Hematopoietic multipotent progenitor cell treated with erythropoietin and hydrocortisone succinate and interleukin-3 and kit ligand, for 15 days (in vitro differentiated cells): ENCODE data around the gene RPL32.
"Not testable (repeated sequence)": the region's sequence is repeated elsewhere in the genome, so short reads cannot be mapped to it uniquely, and the experiment has no call there.

Experiments used
- DNase-seq: peaks from one replicate; pipeline ENCODE4 v3.0.0-alpha.2; 2015; ENCODE audit warnings: low spot score

RPL32 gene

DNA sequence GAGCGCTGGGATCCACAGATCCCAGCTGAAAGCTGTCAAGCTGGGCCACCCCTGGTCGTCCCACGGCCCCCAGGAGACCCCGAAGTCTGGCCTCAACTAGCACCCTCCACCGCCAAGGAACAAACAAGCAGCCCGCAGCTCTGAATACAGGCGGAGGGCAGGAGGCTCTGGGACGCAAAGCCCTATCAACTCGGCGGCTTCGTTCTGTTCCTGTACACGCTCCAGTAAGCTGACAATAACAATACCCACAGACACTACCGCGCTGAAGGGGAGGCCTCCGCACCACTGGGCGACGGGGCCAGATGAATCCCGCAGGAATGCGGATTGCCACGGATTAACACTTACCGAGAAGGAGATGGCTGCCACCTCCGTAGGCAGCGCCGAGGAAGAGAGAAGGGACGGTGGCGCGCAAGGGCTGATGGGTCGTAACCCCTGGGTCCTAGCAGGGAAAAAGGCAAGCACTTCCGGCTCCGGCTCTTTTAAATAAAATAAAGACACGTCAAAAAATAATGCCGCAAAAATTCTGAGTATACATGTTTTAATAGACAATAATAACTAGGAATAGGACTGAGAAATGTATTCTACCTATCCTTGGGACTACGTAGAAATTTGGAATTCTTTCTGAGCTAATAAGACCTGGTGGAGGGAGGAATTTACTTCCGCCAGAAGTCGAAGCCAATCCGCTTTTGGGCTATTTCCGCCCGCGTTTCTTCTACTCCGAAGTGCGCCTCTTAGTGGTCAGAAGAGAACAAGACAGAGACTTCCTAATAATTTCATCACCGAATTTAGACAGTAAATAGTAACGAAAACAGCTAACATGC lies at the start of gene RPL32:
RPL32 (minus strand) TSS at position 417 of the 821 bp plus-strand sequence. CDS start 1,328 bp downstream, outside the sequence.
- peak; percentile 97 for DNase-seq

DNA sequence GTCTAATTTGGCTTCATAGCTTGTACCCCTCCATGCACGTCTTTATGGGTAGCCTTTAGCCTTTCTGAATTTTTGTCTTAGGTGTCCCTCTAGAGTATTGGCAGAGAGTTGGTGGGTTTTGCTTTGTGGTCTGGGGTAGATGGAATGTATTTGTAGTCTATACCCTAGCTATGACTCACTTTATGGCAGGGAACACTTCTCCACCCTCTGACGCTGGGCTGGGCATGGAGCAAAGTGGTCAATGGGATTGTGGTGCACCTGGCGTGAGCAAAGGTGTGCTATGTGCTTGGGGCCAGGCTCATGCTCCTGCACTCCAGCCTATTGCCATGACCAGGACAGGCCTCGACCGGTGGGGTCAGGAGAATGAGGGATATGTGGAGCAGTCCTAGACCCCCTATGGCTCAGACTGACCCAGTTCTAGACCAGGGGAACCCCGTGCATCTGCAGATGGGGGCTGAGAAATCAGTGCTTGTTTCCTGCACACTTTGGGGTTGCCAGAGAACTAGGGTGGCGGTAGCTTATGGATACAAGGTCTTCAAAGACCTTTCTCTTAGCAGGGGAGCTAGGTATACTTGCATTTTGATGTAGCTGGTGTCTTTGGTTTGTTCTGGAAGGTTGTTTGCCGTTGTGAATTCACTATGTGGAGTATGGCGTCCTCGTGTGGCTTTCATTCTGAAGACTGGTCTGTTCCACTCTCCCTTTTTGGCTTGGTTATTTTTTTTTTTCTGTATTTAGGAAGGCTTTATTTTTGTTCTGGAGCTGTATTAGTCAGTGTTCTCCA lies 49.4 kb upstream of the RPL32 start:
- DNase-seq = no peak

GRCh38 chr3:12886736-12887135 lies 45.4 kb upstream of the RPL32 start:
- no peak for DNase-seq

DNA sequence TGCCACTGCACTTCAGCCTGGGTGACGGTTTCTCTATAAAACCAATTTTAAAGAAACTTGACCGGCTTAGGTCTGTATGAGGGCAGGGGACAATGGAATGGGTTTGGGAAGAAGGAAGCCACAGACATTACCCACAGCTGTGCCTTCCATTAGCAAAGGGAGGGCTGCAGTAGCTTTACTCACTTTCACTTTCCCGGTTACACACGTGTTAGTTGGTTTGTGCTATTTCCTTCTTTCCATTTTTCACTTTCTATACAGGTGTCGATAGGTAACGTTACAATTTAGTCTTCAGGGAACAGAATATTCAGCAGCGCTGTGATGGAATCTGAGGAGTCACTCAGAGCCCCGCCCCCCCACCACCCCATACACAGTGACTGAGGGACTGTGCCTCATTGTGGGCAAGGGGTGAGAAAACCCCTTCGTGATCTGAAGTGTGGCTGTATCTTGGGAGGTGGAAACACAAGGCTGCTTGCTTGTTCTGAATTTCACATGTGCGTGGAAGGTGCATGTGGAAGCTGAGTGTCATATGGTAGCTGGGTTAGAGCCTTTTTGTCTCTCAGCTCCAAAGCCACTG lies 44.8 kb upstream of the RPL32 start:
- no peak for DNase-seq

GRCh38 chr3:12885583-12885930 lies 44.2 kb upstream of the RPL32 start:
- DNase-seq = no peak

- no peak for DNase-seq
Measured at GRCh38 chr3:12884790-12885582, 43.6 kb upstream of the RPL32 start.

- no peak for DNase-seq
Measured at GRCh38 chr3:12884186-12884680, 42.9 kb upstream of the RPL32 start.

GRCh38 chr3:12882336-12883310 lies 41.3 kb upstream of the RPL32 start:
- no peak for DNase-seq

DNA sequence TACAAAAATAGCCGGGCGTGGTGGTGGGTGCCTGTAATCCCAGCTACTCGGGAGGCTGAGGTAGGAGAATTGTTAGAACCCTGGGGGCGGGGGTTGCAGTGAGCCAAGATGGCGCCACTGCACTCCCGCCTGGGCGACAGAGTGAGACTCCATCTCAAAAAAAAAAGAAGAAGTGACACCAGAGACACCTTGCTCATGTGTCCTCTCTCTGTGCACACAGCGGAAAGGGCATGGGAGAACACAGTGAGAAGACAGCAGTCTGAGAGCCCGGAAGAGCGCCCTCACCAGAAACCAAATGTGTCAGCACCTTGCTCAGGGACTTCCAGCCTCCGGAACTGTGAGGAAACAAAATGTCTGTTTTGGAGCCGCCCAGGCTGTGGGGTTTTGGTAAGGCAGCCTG lies 40.5 kb upstream of the RPL32 start:
- not testable (repeated sequence) for DNase-seq

DNA sequence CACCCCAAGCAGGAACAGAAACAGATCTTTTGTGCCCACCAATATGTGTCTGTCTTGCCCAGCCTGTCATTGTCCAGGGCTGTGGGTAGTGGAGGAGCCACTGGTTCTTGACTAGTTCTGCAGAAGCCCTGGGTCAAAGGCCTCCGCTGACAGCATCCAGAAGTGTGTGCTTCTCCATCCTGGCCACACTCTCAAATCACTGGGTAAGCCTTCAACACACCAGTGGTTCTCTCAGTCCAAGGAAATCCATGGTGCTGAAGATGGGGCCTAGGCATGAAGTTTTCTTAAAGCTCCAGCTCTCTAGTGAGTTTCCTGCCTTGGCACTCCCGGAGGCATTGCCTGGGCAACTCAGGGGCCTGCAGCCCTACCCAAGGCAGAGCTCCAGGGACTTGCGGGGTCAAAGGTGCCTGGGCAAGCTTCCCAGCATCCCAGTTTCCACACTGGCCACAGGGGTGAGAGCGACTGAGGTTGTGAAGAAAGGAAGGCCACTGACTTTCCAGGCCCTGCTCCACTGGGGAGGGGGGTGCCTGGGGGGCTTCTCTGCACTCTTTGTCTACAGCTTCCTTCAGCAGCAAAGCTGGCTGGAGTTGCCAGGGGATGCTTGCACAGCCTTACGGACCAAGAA lies 37.9 kb upstream of the RPL32 start:
- no peak for DNase-seq

- not testable (repeated sequence) for DNase-seq
Measured at GRCh38 chr3:12878758-12879157, 37.4 kb upstream of the RPL32 start.

GRCh38 chr3:12878141-12878574 lies 36.8 kb upstream of the RPL32 start:
- no peak for DNase-seq

DNA sequence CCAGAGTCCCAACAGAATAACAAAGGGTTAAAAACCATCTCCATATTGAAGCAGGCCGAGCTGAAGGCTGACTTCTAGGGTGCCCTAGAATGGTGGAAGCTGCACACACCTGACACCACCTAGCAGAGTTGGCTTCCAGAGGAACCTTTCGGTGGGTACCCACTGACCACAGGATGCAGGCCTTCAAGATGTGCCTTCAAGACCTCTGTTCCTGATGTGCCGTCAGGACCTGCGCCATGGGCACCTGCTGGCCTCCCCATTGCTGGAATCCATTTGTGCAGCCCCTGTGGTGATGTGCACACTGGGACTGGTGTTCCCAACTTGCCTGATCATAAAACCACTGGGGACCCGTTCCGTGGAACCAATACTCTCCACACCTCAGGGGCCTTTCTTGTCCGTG lies 35.7 kb upstream of the RPL32 start:
- no peak for DNase-seq

DNA sequence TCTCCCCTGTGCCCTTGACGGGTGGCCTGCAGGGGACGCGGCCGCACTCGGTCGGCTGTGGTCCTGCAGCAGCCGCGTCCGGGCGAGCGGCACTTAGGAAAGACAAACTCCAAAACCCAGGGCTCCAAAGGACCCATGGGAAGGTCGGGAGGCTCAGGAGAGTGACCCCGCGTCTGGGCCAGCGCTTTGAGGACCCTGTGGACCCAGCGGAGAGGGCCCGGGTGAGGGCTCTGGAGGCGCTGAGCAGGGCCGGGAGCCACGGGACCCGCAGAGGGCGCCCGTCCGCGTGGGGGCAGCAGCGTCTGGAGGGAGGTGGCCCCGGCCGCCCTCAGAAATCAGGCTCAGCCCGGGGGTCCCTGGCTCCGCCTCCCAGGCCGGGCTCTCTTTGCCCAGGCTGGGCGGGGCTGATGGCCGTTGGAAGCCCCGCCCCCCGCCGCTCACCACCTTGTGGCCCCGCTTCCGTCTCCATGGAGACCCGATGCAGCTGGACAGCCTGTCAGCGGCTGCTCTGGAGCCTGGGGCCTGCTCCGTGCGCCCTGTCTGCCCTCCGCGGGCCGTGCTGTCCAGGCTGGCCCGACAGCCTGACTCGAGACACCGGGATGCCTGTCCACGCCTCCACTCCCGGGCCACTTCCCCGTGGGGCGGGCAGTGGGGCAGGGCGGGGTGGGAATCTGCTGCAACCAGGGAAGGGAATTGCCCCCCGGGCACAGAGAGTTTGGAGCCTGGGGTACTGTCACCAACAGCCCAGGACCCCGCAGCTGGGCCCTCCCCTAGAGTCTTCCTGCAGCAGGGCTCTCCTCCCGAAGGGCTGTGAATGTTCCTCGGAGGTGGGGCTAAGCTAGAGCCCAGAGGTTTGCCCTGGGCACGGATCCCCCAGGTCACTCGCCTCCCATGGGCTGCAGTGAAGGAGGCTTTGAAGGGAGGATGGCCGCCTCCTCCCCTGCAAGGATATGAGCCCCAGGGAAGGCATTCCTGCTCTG lies 34.8 kb upstream of the RPL32 start:
- DNase-seq = peak; percentile 31

GRCh38 chr3:12871404-12871983 lies 30.1 kb upstream of the RPL32 start:
- no peak for DNase-seq

- DNase-seq = no peak
Measured at GRCh38 chr3:12870942-12871341, 29.6 kb upstream of the RPL32 start.

DNA sequence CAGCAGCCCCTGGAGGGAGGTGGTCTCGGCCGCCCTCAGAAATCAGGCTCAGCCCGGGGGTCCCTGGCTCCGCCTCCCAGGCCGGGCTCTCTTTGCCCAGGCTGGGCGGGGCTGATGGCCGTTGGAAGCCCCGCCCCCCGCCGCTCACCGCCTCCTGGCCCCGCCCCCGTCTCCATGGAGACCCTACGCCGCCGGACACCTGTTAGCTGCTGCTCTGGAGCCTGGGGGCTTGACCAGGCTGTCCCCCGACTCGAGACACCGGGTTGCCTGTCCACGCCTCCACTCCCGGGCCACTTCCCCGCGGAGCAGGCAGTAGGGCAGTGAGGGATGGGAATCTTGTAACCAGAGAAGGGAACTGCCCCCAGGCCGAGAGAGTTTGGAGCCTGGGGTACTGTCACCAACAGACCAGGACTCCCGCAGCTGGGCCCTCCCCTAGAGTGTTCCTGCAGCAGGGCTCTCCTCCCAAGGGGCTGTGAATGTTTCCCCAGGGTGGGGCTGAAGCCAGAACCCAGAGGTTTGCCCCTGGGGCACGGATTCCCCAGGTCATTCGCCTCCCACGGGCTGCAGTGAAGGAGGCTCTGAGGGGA lies 27.8 kb upstream of the RPL32 start:
- peak; percentile 57 for DNase-seq
